MM.1S (cell line): ENCODE results near the gene RFTN1.

Experiments used
- CTCF ChIP-seq: fragments of 300-600 bp; sonication (generic); IDR thresholded peaks from 2 replicates; pipeline ENCODE4 v1.5.1; 2016; ENCODE audit warnings: antibody characterized with exemption, low read length, mixed read lengths
- EZH2phosphoT487 ChIP-seq: fragments of 300-600 bp; sonication (generic); IDR thresholded peaks from 2 replicates; pipeline ENCODE4 v1.6.1; 2018; ENCODE audit warnings: antibody characterized with exemption, low read length

GRCh38 chr3:16357186-16358121 lies 156.0 kb downstream of the RFTN1 start:
- TF ChIP-seq CTCF (no peak), EZH2phosphoT487 (no peak)
